Trophoblast cell (in vitro differentiated cells and primary cell): ENCODE measurements around the gene KCNJ12.
"Not testable (repeated sequence)": the region's sequence is repeated elsewhere in the genome, so short reads cannot be mapped to it uniquely, and the experiment has no call there.

Experiments
- DNase-seq, 2 donors: peaks; one replicate each; pipeline ENCODE4 v3.0.0-alpha.2; 2016
- H2AFZ ChIP-seq: 2 replicates; pipeline ENCODE4 v1.6.1; 2013; ENCODE audit warnings: low read length, moderate library complexity, mild to moderate bottlenecking; ENCODE audit not compliant: insufficient read depth, poor library complexity
- H2AK5ac ChIP-seq: 2 replicates; pipeline ENCODE4 v1.6.1; 2013; ENCODE audit warnings: mild to moderate bottlenecking, low read length
- H2BK120ac ChIP-seq: 2 replicates; pipeline ENCODE4 v1.6.1; 2013; ENCODE audit warnings: low read length, mild to moderate bottlenecking, moderate library complexity; ENCODE audit not compliant: insufficient read depth, poor library complexity
- H2BK12ac ChIP-seq: 2 replicates; pipeline ENCODE4 v1.6.1; 2013; ENCODE audit warnings: mild to moderate bottlenecking, low read length, moderate library complexity
- H2BK5ac ChIP-seq: 2 replicates; pipeline ENCODE4 v1.6.1; 2013; ENCODE audit warnings: low read length, low read depth, moderate library complexity, mild to moderate bottlenecking; ENCODE audit not compliant: poor library complexity
- H3K14ac ChIP-seq: 2 replicates; pipeline ENCODE4 v1.6.1; 2013; ENCODE audit warnings: mild to moderate bottlenecking, low read length
- H3K18ac ChIP-seq: 2 replicates; pipeline ENCODE4 v1.6.1; 2013; ENCODE audit warnings: mild to moderate bottlenecking, low read length
- H3K23ac ChIP-seq: 2 replicates; pipeline ENCODE4 v1.6.1; 2013; ENCODE audit warnings: low read length
- H3K27ac ChIP-seq: 2 replicates; pipeline ENCODE4 v1.5.1; 2013; ENCODE audit warnings: low read depth, mild to moderate bottlenecking, inconsistent platforms, low read length, moderate library complexity
- H3K27me3 ChIP-seq: 2 replicates; pipeline ENCODE4 v1.6.1; 2013; ENCODE audit warnings: inconsistent platforms, mild to moderate bottlenecking, low read length, moderate library complexity; ENCODE audit not compliant: insufficient read depth
- H3K36me3 ChIP-seq, 2 experiments: 1 replicate in 1 of 2; 2 replicates in 1 of 2; pipeline ENCODE4 v1.6.1; 2013; ENCODE audit warnings: low read length in 2 of 2, mild to moderate bottlenecking in 2 of 2, moderate library complexity in 1 of 2; ENCODE audit not compliant: insufficient read depth in 2 of 2, control insufficient read depth in 1 of 2
- H3K4ac ChIP-seq: 2 replicates; pipeline ENCODE4 v1.6.1; 2013; ENCODE audit warnings: low read depth, mild to moderate bottlenecking, low read length, moderate library complexity
- H3K4me1 ChIP-seq, 2 experiments: 1 replicate in 1 of 2; 2 replicates in 1 of 2; pipeline ENCODE4 v1.6.1; 2013; ENCODE audit warnings: low read length in 2 of 2, mild to moderate bottlenecking in 2 of 2, moderate library complexity in 1 of 2; ENCODE audit not compliant: insufficient read depth in 2 of 2, control insufficient read depth in 1 of 2
- H3K4me2 ChIP-seq: 2 replicates; pipeline ENCODE4 v1.6.1; 2013; ENCODE audit warnings: inconsistent platforms, mild to moderate bottlenecking, low read length, moderate library complexity
- H3K4me3 ChIP-seq: 2 replicates; pipeline ENCODE4 v1.5.1; 2013; ENCODE audit warnings: mild to moderate bottlenecking, low read depth, low read length, inconsistent platforms
- H3K79me1 ChIP-seq: one replicate; pipeline ENCODE4 v1.6.1; 2013; ENCODE audit warnings: low read length
- H3K79me2 ChIP-seq: 2 replicates; pipeline ENCODE4 v1.6.1; 2013; ENCODE audit warnings: low read length, mild to moderate bottlenecking; ENCODE audit not compliant: control insufficient read depth, insufficient read depth, poor library complexity
- H3K9ac ChIP-seq: 2 replicates; pipeline ENCODE4 v1.6.1; 2013; ENCODE audit warnings: mild to moderate bottlenecking, low read length
- H3K9me3 ChIP-seq: 2 replicates; pipeline ENCODE4 v1.6.1; 2013; ENCODE audit warnings: low read depth, mild to moderate bottlenecking, control low read depth, inconsistent platforms, low read length; ENCODE audit not compliant: insufficient read depth
- H4K12ac ChIP-seq: 2 replicates; pipeline ENCODE4 v1.6.1; 2013; ENCODE audit warnings: low read depth, mild to moderate bottlenecking, low read length, moderate library complexity
- H4K8ac ChIP-seq: 2 replicates; pipeline ENCODE4 v1.6.1; 2013; ENCODE audit warnings: low read depth, mild to moderate bottlenecking, low read length, moderate library complexity
- H4K91ac ChIP-seq: one replicate; pipeline ENCODE4 v1.6.1; 2013; ENCODE audit warnings: low read depth, mild to moderate bottlenecking, low read length, moderate library complexity
- WGBS: extraction: QIAGEN DNeasy Blood & Tissue Kit; methylation state at CpG from one replicate; pipeline ENCODE4 v1.1.7; 2013; ENCODE audit warnings: missing lambda C conversion rate; ENCODE audit not compliant: insufficient read length, insufficient coverage; ENCODE audit errors: extremely low coverage; 5-methylcytosine and 5-hydroxymethylcytosine counted together

Gene KCNJ12

DNA sequence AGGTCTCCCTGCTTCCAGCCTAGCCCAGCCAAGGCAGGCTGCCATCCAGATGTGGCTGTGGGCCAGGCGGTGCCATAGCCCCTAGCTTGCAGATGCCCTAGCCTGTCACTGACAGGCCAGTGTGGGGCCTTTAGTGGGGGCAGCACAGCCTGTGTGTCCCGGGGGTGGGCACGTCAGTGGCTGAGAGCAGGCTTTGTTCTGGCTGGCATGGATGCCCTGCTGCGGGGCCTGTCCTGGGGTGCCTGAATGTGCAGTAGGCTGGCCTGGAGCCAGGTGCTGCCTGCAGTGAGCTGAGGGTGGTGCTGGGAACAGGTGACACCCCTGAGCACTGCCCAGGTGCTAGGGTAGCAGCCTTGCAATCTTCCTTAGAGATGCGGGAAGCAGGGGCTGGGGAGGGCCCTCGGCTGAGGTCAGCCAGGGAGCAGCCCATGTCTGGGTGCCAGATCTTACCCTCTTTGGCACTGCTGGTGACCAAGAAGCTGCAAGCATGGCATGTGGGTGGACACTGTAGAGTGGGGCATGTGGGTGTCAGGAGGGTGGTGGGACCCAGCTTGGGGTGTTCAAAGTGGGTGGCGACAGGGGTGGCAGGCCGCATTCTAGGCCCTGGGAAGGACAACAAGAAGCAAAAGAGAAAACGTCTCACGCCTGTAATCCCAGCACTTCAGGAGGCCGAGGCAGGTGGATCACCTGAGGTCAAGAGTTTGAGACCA is 37.6 kb downstream of the KCNJ12 start:
- H3K27me3 ChIP-seq, H3K4me1 ChIP-seq, H3K23ac ChIP-seq, H4K8ac ChIP-seq, H3K36me3 ChIP-seq, DNase-seq, H3K9me3 ChIP-seq, H3K18ac ChIP-seq, H3K79me2 ChIP-seq, H3K4ac ChIP-seq, H3K9ac ChIP-seq, H2BK5ac ChIP-seq, H3K27ac ChIP-seq, H4K12ac ChIP-seq, H3K79me1 ChIP-seq, H2AFZ ChIP-seq, H2BK120ac ChIP-seq, H3K14ac ChIP-seq, H3K4me2 ChIP-seq, H3K4me3 ChIP-seq, H2BK12ac ChIP-seq, H2AK5ac ChIP-seq, H4K91ac ChIP-seq: not testable (repeated sequence)
- WGBS = no CpG with 5 or more reads among the region's 11 CpGs

DNA sequence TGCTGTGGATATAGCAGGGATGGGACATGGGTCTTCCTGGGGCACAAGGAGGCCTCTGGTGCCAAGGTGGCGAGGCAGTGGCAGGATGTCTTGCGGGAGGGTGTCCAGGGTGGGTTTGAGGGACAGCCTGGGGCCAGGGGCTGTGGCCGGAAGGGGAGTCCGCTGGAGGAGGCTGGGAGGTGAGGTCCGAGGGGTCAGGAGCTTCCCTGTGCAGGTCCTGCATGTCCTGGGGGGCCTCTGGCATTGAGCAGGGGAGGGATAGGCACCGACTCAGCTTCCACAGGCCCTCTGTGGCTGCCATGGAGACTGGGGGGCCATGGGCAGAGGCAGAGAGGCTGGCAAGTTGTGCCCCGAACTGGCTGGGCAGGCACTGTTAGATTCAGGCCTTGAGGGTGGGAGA is 38.5 kb downstream of the KCNJ12 start:
- H3K9ac ChIP-seq, H2AK5ac ChIP-seq, H3K27me3 ChIP-seq, H3K27ac ChIP-seq, H3K79me2 ChIP-seq, H3K36me3 ChIP-seq, H3K4ac ChIP-seq, H3K4me3 ChIP-seq, H2BK5ac ChIP-seq, H4K91ac ChIP-seq, H3K14ac ChIP-seq, H3K4me1 ChIP-seq, DNase-seq, H2BK120ac ChIP-seq, H3K79me1 ChIP-seq, H4K8ac ChIP-seq, H4K12ac ChIP-seq, H3K18ac ChIP-seq, H2BK12ac ChIP-seq, H2AFZ ChIP-seq, H3K4me2 ChIP-seq, H3K9me3 ChIP-seq, H3K23ac ChIP-seq: not testable (repeated sequence)
- WGBS = no CpG with 5 or more reads among the region's 7 CpGs

DNA sequence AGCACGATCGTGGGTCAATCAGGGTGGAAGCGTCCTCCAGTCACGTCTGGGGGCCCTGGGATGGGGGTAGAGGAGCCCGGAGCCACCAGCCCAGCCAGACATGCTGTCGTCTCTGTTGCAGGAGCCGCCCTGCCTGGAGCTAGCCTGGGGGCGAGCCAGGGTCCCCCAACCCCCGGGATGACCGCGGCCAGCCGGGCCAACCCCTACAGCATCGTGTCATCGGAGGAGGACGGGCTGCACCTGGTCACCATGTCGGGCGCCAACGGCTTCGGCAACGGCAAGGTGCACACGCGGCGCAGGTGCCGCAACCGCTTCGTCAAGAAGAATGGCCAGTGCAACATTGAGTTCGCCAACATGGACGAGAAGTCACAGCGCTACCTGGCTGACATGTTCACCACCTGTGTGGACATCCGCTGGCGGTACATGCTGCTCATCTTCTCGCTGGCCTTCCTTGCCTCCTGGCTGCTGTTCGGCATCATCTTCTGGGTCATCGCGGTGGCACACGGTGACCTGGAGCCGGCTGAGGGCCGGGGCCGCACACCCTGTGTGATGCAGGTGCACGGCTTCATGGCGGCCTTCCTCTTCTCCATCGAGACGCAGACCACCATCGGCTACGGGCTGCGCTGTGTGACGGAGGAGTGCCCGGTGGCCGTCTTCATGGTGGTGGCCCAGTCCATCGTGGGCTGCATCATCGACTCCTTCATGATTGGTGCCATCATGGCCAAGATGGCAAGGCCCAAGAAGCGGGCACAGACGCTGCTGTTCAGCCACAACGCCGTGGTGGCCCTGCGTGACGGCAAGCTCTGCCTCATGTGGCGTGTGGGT is 39.2 kb downstream of the KCNJ12 start:
- not testable (repeated sequence) for H2BK12ac ChIP-seq, H3K4me3 ChIP-seq, H3K4me2 ChIP-seq, H3K79me1 ChIP-seq, H3K27me3 ChIP-seq, H3K9me3 ChIP-seq, H3K36me3 ChIP-seq, H3K23ac ChIP-seq, DNase-seq, H3K4me1 ChIP-seq, H2AFZ ChIP-seq, H2BK5ac ChIP-seq, H4K91ac ChIP-seq, H3K79me2 ChIP-seq, H4K12ac ChIP-seq, H2BK120ac ChIP-seq, H3K27ac ChIP-seq, H3K4ac ChIP-seq, H3K14ac ChIP-seq, H4K8ac ChIP-seq, H2AK5ac ChIP-seq, H3K9ac ChIP-seq, H3K18ac ChIP-seq
- no CpG with 5 or more reads among the region's 58 CpGs for WGBS

DNA sequence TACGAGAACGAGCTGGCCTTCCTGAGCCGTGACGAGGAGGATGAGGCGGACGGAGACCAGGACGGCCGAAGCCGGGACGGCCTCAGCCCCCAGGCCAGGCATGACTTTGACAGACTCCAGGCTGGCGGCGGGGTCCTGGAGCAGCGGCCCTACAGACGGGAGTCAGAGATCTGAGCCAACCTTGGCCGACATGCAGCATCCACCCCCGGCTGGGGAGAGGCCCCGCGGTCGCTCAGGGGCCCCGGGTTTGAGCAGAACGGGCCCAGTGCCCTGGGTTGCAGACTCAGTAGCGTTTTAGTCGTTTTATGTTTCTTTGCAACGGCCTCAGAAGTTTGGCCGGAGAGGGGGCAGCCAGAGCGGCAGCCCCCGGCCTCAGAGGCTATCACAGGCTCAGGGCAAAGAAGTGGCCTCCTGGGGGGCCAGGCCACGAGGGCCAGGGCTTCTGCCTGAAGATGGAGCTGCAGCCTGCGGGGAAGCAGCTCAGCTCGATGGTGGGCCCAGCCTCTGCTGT is 40.4 kb downstream of the KCNJ12 start:
- H3K27me3 ChIP-seq, H3K4me2 ChIP-seq, H2BK5ac ChIP-seq, H3K23ac ChIP-seq, H3K18ac ChIP-seq, H3K27ac ChIP-seq, H3K79me2 ChIP-seq, H4K8ac ChIP-seq, H3K4ac ChIP-seq, H2AK5ac ChIP-seq, H3K14ac ChIP-seq, H2BK120ac ChIP-seq, DNase-seq, H3K9me3 ChIP-seq, H3K36me3 ChIP-seq, H2BK12ac ChIP-seq, H3K4me3 ChIP-seq, H2AFZ ChIP-seq, H3K4me1 ChIP-seq, H4K12ac ChIP-seq, H4K91ac ChIP-seq, H3K9ac ChIP-seq, H3K79me1 ChIP-seq: not testable (repeated sequence)
- whole genome bisulfite sequencing = no CpG with 5 or more reads among the region's 30 CpGs
